Epithelial cell of prostate (primary cell): ENCODE measurements around the gene LEO1.

Experiments used
- DNase-seq: peaks from one replicate; pipeline ENCODE4 v3.0.0-alpha.2; 2011; ENCODE audit warnings: low read depth, low spot score
- H3K27ac ChIP-seq: fragments of 450-650 bp; 2 replicates; pipeline ENCODE4 v1.5.1; 2017; ENCODE audit warnings: mild to moderate bottlenecking

Gene LEO1

DNA sequence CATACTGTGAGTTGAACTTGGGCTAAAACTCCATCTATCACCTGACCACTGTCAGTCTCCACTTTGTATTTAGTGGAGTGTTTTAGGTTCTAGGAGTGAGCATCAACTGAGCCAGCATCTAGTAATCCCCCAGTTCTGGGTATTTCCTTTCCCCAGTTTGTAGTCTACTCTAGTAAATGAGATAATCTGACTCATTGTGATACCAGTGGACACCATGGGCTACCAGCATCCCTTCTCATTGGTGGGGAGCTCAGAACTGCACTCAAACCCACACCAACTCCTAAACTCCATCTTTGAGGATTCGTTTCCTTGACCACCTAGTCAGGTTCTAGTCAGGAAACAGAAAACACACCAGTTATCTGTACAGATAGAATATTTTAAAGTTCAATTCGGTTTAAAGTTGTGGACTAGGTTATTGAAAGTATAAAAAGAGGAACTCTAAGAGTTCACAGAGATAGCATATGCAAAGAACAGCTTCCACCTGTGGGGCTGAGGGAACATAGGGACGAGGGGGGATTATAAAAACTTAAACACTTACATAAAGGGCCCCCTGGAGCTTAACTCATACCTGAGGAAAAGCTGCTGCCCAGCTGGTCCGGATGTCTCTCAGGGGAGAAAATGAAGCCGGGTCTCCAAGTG, 36.0 kb downstream of the LEO1 start:
- DNase-seq = no peak
- peak overlapping the region; percentile 7 for H3K27ac ChIP-seq

DNA sequence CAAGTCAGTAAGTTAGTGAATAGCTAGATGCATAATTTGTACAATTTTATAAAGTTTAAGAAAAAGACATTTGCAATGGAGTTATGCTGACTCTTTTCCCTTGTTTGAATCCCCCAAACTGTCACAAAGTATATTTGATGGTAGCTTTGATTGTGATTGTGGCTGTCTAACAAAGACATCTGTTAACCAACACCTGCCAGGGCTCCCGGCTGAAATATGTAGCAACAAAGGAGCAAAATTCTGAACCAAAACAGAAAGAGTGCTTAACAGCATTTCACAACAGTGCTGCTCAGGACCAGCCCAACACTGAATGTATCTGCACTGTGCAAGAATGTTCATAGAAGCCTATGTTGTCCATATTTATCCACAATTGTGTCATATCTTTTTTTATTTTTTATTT, 39.4 kb downstream of the LEO1 start:
- H3K27ac ChIP-seq = peak overlapping the region; percentile 34
- no peak for DNase-seq

GRCh38 chr15:51931638-51932037, 39.9 kb downstream of the LEO1 start:
- DNase-seq = peak; percentile 41
- peak overlapping the region; percentile 34 for H3K27ac ChIP-seq

GRCh38 chr15:51931016-51931415, 40.6 kb downstream of the LEO1 start:
- peak overlapping the region; percentile 34 for H3K27ac ChIP-seq
- DNase-seq = no peak

DNA sequence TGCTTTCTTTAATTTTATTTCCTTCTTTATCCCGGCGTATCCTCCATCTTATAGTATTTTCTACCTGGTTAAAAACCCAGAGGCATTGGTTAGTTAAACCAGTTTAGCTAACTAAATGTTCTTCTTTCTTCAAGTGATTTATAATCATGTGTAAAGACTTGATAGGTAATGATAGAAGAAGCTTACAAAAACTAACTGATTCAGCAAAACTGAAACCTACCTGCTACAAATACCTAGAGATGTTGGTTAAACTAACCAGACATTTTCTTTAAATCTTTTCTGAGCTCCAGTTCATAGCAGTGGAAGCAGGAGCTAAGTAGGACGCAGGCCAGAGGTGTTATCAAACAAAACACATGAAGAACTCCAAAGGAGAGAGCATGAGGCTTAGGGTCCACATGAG, 44.8 kb downstream of the LEO1 start:
- no peak for DNase-seq

DNA sequence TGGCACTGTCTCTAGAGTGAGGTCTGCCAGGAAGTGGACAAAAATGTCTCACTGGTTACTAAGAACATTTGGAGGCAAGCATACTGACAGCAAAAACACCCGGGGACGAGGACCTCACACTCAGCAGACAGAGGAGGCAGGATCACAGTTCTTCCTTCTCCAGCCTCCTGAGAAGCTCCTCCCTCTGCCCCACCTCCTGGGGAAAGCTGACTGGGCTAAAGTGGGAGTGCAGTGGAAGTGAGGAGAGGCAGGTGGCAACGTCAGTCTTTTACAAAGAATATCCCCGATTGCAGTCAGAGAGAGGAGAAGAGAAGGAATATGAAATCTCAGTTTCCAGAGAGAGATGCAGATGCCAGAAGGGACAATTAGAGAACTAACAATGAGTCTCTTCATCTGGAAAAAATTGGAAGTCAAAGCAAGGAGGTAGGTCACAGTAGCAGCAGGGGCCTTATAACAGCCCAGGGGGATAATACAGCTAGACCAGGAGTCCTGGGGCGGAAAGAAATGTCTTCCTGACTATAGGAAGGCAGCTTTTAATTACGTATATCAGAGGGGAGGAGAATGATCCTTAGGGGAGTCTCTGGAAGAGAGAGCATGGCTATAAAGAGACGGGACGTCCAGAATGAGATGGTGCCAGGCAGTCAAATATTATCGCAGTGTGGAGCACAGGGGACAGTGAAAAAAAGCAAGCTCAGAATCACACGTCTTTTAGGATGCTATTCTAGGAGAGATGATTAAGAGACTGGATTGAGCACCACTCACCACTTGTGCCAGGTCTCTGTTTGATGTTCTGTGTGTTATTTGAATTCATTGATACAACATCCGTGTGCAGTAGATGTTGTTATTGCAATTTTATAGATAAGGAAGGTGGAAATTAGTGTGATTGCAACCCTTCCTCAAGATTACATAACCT, 47.2 kb downstream of the LEO1 start:
- no peak for DNase-seq
- no peak overlapping the region for H3K27ac ChIP-seq

More for the DNA sequence above, 44.8 kb downstream of the LEO1 start:
- no peak overlapping the region for H3K27ac ChIP-seq

- no peak overlapping the region for H3K27ac ChIP-seq
- peak; percentile 24 for DNase-seq
Measured at GRCh38 chr15:51917493-51917892, 54.1 kb downstream of the LEO1 start.

GRCh38 chr15:51912528-51912927, 59.0 kb downstream of the LEO1 start:
- DNase-seq = no peak
- H3K27ac ChIP-seq = no peak overlapping the region

DNA sequence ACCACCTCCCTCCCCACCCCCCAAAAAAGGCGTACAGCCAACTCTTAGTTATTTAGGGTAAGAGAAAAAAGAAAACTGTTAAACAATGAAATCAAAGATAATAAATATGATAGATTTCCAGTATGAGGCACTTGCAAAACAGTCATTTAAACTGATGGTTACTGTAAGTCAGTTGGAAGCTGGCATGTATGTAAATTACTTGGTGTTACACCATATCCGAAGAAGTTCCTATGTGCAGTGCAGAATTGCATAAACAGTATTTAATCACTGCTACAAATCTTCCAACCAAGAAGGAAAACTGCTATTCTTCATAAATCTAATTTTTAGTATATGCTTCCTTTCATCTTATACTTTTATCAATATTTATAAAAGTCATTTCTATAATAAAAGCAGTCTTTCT, 62.0 kb downstream of the LEO1 start:
- H3K27ac ChIP-seq = no peak overlapping the region
- no peak for DNase-seq

DNA sequence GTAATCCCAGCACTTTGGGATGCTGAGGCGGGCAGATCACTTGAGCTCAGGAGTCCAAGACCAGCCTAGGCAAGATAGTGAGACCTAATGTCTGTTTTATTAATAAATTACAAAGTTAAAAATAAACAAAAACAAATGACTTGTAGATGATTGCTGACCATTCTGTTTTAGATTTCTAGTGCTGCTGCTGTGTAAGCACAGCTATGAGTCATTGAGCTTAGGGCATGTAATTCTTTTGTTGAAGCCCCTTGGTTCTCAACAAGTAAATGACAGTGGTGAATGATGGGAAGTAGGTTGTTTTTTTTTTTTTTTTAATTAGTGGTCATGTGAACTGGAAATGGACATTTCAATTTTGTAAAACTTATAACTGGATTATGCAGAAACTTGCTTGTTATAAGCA, 63.3 kb downstream of the LEO1 start:
- no peak for DNase-seq
- H3K27ac ChIP-seq = peak overlapping the region; percentile 34

DNA sequence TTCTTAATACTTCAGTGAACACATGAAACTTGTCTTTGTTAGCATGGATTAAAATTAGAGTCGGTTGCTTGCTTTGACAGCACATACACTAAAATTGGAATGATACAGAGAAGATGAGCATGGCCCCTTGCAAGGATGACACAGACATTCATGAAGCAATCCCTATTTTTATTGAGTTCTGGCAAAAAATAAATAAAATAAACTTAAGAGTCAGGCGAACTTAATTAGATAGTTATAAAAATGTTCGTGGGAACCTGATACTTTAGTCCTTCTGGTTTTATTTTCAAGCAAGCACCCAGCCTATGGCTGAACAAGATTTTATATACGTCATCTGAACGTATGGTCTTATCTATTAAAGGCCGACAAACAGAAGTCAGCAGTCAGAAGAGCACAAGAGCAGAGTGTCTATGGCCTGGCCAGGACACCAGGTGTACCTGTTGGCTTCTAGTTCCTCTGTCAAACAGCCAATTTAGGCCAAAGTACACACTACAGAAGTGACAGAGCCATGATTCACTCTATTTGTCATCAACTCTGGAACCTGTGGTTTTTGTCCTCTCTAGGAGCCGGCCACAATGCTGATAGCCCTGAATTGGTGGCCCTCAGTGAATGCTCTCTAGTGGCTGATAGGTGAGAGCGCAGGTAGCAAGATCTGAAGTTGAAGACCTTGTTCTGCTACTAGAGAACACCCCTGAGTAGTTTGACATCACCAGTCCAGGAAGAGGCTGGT, 64.3 kb downstream of the LEO1 start:
- peak overlapping the region; percentile 34 for H3K27ac ChIP-seq
- DNase-seq = peak; percentile 51

- H3K27ac ChIP-seq = no peak overlapping the region
- no peak for DNase-seq
Measured at GRCh38 chr15:51904931-51905330, 66.6 kb downstream of the LEO1 start.

DNA sequence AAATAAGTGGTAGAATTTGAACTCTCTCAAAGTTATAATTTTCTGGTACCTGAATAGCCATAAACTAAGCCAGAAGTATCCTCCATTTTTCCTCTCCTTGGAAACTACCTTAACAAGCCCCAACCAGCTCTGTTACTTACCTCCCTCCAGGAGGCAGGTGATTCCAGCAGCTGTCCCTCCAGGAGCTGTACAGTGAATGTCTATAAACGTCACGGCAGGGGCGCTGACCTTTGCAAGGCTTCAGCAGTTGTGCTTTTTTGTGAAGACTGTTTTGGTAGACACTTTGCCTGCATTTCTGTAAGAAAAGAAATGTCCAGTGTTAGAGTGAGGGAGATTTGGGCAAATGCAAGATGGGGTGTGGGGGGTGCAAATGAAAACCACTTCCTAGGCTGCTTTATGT, 67.2 kb downstream of the LEO1 start:
- DNase-seq = no peak
- no peak overlapping the region for H3K27ac ChIP-seq

- no peak for DNase-seq
- H3K27ac ChIP-seq = no peak overlapping the region
Measured at GRCh38 chr15:51889486-51889885, 82.1 kb downstream of the LEO1 start.

GRCh38 chr15:51888593-51889195, 82.9 kb downstream of the LEO1 start:
- H3K27ac ChIP-seq = peak overlapping the region; percentile 23
- DNase-seq = no peak
